ENCODE measurements around the gene SURF4. TPM values are rescaled to one million over a fixed set of nuclear protein-coding genes. Genes with fewer than 3 reads are reported as not detected.

The SURF4 gene
- total and polyA plus RNA-seq, 2 donors (not counting 1 experiment from before 2014, with no cell fraction given): 34.7 to 43.8 TPM

- ATAC-seq (ENCODE audit: low read depth) (no peak), DNase-seq (peak; percentile 45)
- H3K36me3 ChIP-seq (replicated peaks in 1 of 2; ENCODE audit: control extremely low read depth in 1 of 2, control insufficient read depth in 1 of 2, extremely low read depth in 1 of 2, insufficient read depth in 2 of 2, low read length in 1 of 2): peaks cover 0 to 52% of the 10 kb centered on the region in 2 experiments
- peaks cover 16 to 29% of the 10 kb centered on the region in 2 donors for H3K4me1 ChIP-seq (ENCODE audit: control insufficient read depth in 2 of 2, insufficient read depth in 2 of 2, low read length in 2 of 2)
- Mint-ChIP-seq H3K27me3 (no peaks in the 10 kb centered on the region), H3K9me3 (ENCODE audit: insufficient read depth) (no peaks in the 10 kb centered on the region), H3K4me1 (peaks cover 32% of the 10 kb centered on the region), H3K27ac (peak overlapping the region; percentile 73), H3K4me3 (peak overlapping the region; percentile 89)
- H3K4me2 ChIP-seq (replicated peaks; ENCODE audit: low read depth, low read length, poor library complexity, severe bottlenecking): peak overlapping the region; percentile 98
- intact Hi-C loops (cut with micrococcal nuclease): loop anchor here (1.0 to 10.0 kb wide), 3 partner anchors 8 to 171 kb away; partner anchors contain the start of genes MED22, RPL7A, STKLD1 and SURF4
- under 1% methylated on average over 31 of the region's 31 CpGs for WGBS (ENCODE audit: insufficient coverage)
- ChIA-PET CTCF (interaction anchor here (0.7 to 2.0 kb wide), 8 partner anchors 10 to 690 kb away, joined by 3 to 11 read pairs (median 4); no protein-coding TSS in a partner anchor), POLR2A (interaction anchor here (0.6 to 1.9 kb wide), 5 partner anchors 8 to 1696 kb away, joined by 3 to 18 read pairs (median 5); partner anchors contain the start of genes MED22, RPL7A and STKLD1)
- H3K9ac ChIP-seq (ENCODE audit: low read length): peak overlapping the region; percentile 87
- H3K27ac ChIP-seq (ENCODE audit: low read length in 2 of 2): peak overlapping the region; percentile 55 to 72
- peaks cover 54% of the 10 kb centered on the region for H3K79me2 ChIP-seq (ENCODE audit: control insufficient read depth, insufficient read depth, low read length)
- H2AFZ ChIP-seq (ENCODE audit: insufficient read depth, low read depth, low read length, poor library complexity, severe bottlenecking): peak overlapping the region; percentile 93
- TF ChIP-seq CTCF (IDR thresholded peaks at IDR 0.05): no peak
- no peaks in the 10 kb centered on the region for H3K27me3 ChIP-seq (replicated peaks in 1 of 4; ENCODE audit: control extremely low read depth in 1 of 4, control insufficient read depth in 3 of 4, insufficient read depth in 4 of 4, low read length in 3 of 4)
- H3K9me3 ChIP-seq (ENCODE audit: control extremely low read depth in 1 of 3, control insufficient read depth in 2 of 3, insufficient read depth in 1 of 3, low read length in 2 of 3): peaks cover 0 to 8% (median 0%) of the 10 kb centered on the region in 3 donors
- H4K20me1 ChIP-seq (ENCODE audit: control insufficient read depth, insufficient read depth, low read length, poor library complexity, severe bottlenecking): peaks cover 41% of the 10 kb centered on the region
- H3K4me3 ChIP-seq (ENCODE audit: control extremely low read depth in 1 of 5, extremely low read depth in 1 of 5, insufficient read depth in 1 of 5, low read depth in 2 of 5, low read length in 4 of 5): peak overlapping the region; percentile 39 to 91 (median 70)
These were observed 19.9 kb downstream of the SURF4 start for GRCh38 chr9:133355881-133356357.

- Histone ChIP-seq H3K27ac (ENCODE audit: low read length in 2 of 2) (no peak overlapping the region), H3K4me2 (replicated peaks; ENCODE audit: low read depth, low read length, poor library complexity, severe bottlenecking) (no peak overlapping the region), H4K20me1 (ENCODE audit: control insufficient read depth, insufficient read depth, low read length, poor library complexity, severe bottlenecking) (peaks cover 48% of the 10 kb centered on the region), H2AFZ (ENCODE audit: insufficient read depth, low read depth, low read length, poor library complexity, severe bottlenecking) (no peak overlapping the region), H3K27me3 (replicated peaks in 1 of 4; ENCODE audit: control extremely low read depth in 1 of 4, control insufficient read depth in 3 of 4, insufficient read depth in 4 of 4, low read length in 3 of 4) (no peaks in the 10 kb centered on the region), H3K4me1 (ENCODE audit: control insufficient read depth in 2 of 2, insufficient read depth in 2 of 2, low read length in 2 of 2) (peaks cover 16 to 29% of the 10 kb centered on the region in 2 donors), H3K4me3 (ENCODE audit: control extremely low read depth in 1 of 5, extremely low read depth in 1 of 5, insufficient read depth in 1 of 5, low read depth in 2 of 5, low read length in 4 of 5) (no peak overlapping the region), H3K36me3 (replicated peaks in 1 of 2; ENCODE audit: control extremely low read depth in 1 of 2, control insufficient read depth in 1 of 2, extremely low read depth in 1 of 2, insufficient read depth in 2 of 2, low read length in 1 of 2) (peaks cover 0 to 56% of the 10 kb centered on the region in 2 experiments), H3K79me2 (ENCODE audit: control insufficient read depth, insufficient read depth, low read length) (peaks cover 54% of the 10 kb centered on the region), H3K9ac (ENCODE audit: low read length) (no peak overlapping the region), H3K9me3 (ENCODE audit: control extremely low read depth in 1 of 3, control insufficient read depth in 2 of 3, insufficient read depth in 1 of 3, low read length in 2 of 3) (peaks cover 0 to 8% (median 0%) of the 10 kb centered on the region in 3 donors)
- no peak for DNase-seq
- intact Hi-C loops (cut with micrococcal nuclease): loop anchor here (10.0 kb wide), 1 partner anchor 170 kb away; no protein-coding TSS in a partner anchor
- ChIA-PET POLR2A (no interaction called here), CTCF (interaction anchor here (1.8 kb wide), 1 partner anchor 15 kb away, joined by 5 read pairs; no protein-coding TSS in a partner anchor)
- Mint-ChIP-seq H3K4me1 (peaks cover 36% of the 10 kb centered on the region), H3K9me3 (ENCODE audit: insufficient read depth) (no peaks in the 10 kb centered on the region), H3K4me3 (peak overlapping the region; percentile 53), H3K27me3 (no peaks in the 10 kb centered on the region), H3K27ac (peak overlapping the region; percentile 15)
- no peak for ATAC-seq (ENCODE audit: low read depth)
- 96% methylated on average over 7 of the region's 7 CpGs for WGBS (ENCODE audit: insufficient coverage)
- TF ChIP-seq CTCF (IDR thresholded peaks at IDR 0.05) (no peak), EZH2 (IDR thresholded peaks at IDR 0.05; ENCODE audit: borderline replicate concordance, insufficient read depth, low read depth, low read length, poor library complexity, severe bottlenecking) (no peak)
These were observed 21.1 kb downstream of the SURF4 start for GRCh38 chr9:133354766-133355165.
